ENCODE measurements around the gene ZNF496.

ZNF496 gene

GRCh38 chr1:247322849-247323586 is 8.6 kb downstream of the ZNF496 start:
- TF ChIP-seq ZFX (IDR thresholded peaks at IDR 0.05; ENCODE audit: borderline replicate concordance) (no peak), CTCF (IDR thresholded peaks at IDR 0.05) (no peak)
- H3K27ac ChIP-seq, result no peak overlapping the region

- no peak overlapping the region for H3K27ac ChIP-seq
- no peak for TF ChIP-seq CTCF (IDR thresholded peaks at IDR 0.05)
- no peak for TF ChIP-seq ZFX (IDR thresholded peaks at IDR 0.05; ENCODE audit: borderline replicate concordance)
Measured at GRCh38 chr1:247322442-247322841, 9.2 kb downstream of the ZNF496 start.

GRCh38 chr1:247317702-247318101 is 14.0 kb downstream of the ZNF496 start:
- no peak for TF ChIP-seq ZFX (IDR thresholded peaks at IDR 0.05; ENCODE audit: borderline replicate concordance)
- H3K27ac ChIP-seq, result no peak overlapping the region

GRCh38 chr1:247316590-247317197 is 15.0 kb downstream of the ZNF496 start:
- no peak overlapping the region for H3K27ac ChIP-seq
- no peak for TF ChIP-seq CTCF (IDR thresholded peaks at IDR 0.05)
- no peak for TF ChIP-seq ZFX (IDR thresholded peaks at IDR 0.05; ENCODE audit: borderline replicate concordance)

GRCh38 chr1:247304031-247304430 is 27.6 kb downstream of the ZNF496 start:
- no peak overlapping the region for H3K27ac ChIP-seq
- TF ChIP-seq CTCF (IDR thresholded peaks at IDR 0.05), result no peak
- TF ChIP-seq ZFX (IDR thresholded peaks at IDR 0.05; ENCODE audit: borderline replicate concordance), result no peak

GRCh38 chr1:247303216-247303615 is 28.5 kb downstream of the ZNF496 start:
- no peak for TF ChIP-seq CTCF (IDR thresholded peaks at IDR 0.05)
- no peak for TF ChIP-seq ZFX (IDR thresholded peaks at IDR 0.05; ENCODE audit: borderline replicate concordance)
- H3K27ac ChIP-seq, result no peak overlapping the region

GRCh38 chr1:247301176-247301540 is 30.5 kb downstream of the ZNF496 start:
- TF ChIP-seq ZFX (IDR thresholded peaks at IDR 0.05; ENCODE audit: borderline replicate concordance) (no peak), CTCF (IDR thresholded peaks at IDR 0.05) (no peak)

More at GRCh38 chr1:247301176-247301540, 30.5 kb downstream of the ZNF496 start:
- no peak overlapping the region for H3K27ac ChIP-seq
